ENCODE data around the gene SLC66A3. TPM values are rescaled to one million over a fixed set of nuclear protein-coding genes. Genes with fewer than 3 reads are reported as not detected.

The SLC66A3 gene
- total RNA-seq, 1 donor from 2014 or later, result 9.7 TPM

GRCh38 chr2:11133238-11133935 is 21.9 kb upstream of the SLC66A3 start:
- no peak for DNase-seq (ENCODE audit: low spot score)
- intact Hi-C loops (cut with DNase I), result loop anchor here (5.0 to 10.0 kb wide), 4 partner anchors 74 to 454 kb away; no protein-coding TSS in a partner anchor

- intact Hi-C loops (cut with DNase I), result loop anchor here (5.0 to 10.0 kb wide), 4 partner anchors 73 to 453 kb away; no protein-coding TSS in a partner anchor
- DNase-seq (ENCODE audit: low spot score), result no peak
These were observed 21.3 kb upstream of the SLC66A3 start for GRCh38 chr2:11133936-11134320.

DNA sequence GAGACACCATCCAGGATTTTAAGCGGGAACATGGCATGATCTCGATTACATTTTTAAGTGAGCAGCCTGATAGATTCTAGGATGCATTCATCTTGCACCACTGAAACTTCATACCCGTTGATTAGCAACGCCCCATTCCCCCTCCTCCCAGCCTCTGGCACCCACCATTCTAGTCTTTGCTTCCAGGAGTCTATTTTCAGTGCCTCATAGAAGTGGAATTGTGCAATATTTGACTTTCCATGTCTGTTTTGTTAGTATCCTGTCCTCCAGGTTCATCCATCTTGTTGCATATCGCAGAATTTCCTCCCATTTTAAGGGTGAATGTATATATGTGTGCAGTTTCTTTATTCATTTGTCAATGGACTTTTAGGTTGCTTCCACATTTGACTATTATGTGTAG is 20.9 kb upstream of the SLC66A3 start:
- no peak for DNase-seq (ENCODE audit: low spot score)
- intact Hi-C loops (cut with DNase I), result loop anchor here (5.0 to 10.0 kb wide), 4 partner anchors 73 to 453 kb away; no protein-coding TSS in a partner anchor

- no peak for DNase-seq (ENCODE audit: low spot score)
- intact Hi-C loops (cut with DNase I), result no loop called here
These were observed 14.8 kb upstream of the SLC66A3 start for GRCh38 chr2:11140492-11140891.

GRCh38 chr2:11141319-11141718 is 13.9 kb upstream of the SLC66A3 start:
- DNase-seq (ENCODE audit: low spot score), result no peak
- intact Hi-C loops (cut with DNase I), result no loop called here

- DNase-seq (ENCODE audit: low spot score), result no peak
- intact Hi-C loops (cut with DNase I), result no loop called here
These were observed 12.9 kb upstream of the SLC66A3 start for GRCh38 chr2:11142330-11142729.

- no peak for DNase-seq (ENCODE audit: low spot score)
- intact Hi-C loops (cut with DNase I), result no loop called here
These were observed 12.3 kb upstream of the SLC66A3 start for GRCh38 chr2:11142987-11143386.

GRCh38 chr2:11144077-11144737 is 11.1 kb upstream of the SLC66A3 start:
- intact Hi-C loops (cut with DNase I), result no loop called here
- DNase-seq (ENCODE audit: low spot score), result no peak

DNA sequence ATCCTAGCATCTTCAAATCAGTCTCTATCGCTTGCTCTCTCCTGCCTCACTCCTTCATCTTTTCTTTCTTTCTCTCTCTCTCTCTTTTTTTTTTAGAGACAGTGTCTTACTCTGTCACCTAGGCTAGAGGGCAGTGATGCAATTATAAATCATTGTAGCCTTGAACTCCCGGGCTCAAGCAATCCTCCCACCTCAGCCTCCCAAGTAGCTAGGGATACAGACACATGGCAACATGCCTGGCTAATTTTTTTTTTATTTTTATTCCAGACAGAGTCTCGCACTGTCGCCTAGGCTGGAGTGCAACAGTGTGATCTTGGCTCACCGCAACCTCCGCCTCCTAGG is 10.6 kb upstream of the SLC66A3 start:
- intact Hi-C loops (cut with DNase I), result no loop called here
- DNase-seq (ENCODE audit: low spot score), result no peak

DNA sequence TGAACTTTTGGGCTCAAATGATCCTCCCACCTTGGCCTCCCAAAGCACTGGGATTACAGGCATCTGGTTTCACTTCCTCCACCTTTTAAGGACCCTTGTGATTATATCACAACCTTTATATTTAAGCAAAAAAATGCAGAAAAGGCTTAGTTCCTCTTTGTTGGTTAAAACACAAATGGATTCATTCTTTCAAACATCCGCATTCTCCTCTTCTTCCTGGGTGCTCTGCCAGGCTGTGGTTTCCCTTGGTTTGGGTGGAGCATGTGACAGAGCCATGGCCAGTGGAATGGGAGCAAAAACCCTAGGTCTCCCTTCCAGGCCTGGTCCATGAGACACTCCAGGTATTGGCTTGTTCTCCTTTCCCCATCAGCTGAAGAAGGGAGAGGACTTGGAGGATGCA is 9.9 kb upstream of the SLC66A3 start:
- no peak for DNase-seq (ENCODE audit: low spot score)
- intact Hi-C loops (cut with DNase I), result no loop called here

- intact Hi-C loops (cut with DNase I), result no loop called here
- no peak for DNase-seq (ENCODE audit: low spot score)
These were observed 9.2 kb upstream of the SLC66A3 start for GRCh38 chr2:11146076-11146475.

DNA sequence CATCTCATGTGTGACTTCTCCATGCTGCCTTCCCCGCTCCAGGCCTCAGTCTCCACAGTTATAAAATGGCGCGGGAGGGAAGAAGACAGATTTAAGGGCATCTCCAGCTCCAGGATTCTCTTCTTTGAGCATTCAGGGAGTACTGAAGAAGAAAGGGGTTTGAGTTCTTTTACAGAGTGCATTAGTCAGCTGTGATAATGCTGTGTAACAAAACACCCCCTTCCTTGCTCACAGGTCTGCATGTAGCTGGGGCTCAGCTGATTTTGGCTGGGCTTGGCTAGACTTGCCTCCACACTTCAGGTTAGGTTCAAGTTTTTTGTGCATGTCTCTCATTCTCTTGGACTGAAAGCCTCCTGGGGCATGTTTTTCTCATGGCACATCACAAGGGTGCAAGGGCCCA is 8.0 kb upstream of the SLC66A3 start:
- intact Hi-C loops (cut with DNase I), result no loop called here
- DNase-seq (ENCODE audit: low spot score), result no peak

- intact Hi-C loops (cut with DNase I), result loop anchor here (10.0 kb wide), 1 partner anchor 252 kb away; no protein-coding TSS in a partner anchor
- no peak for DNase-seq (ENCODE audit: low spot score)
These were observed 2.7 kb upstream of the SLC66A3 start for GRCh38 chr2:11152591-11152990.

GRCh38 chr2:11154016-11154922 is 998 bp upstream of the SLC66A3 start:
- intact Hi-C loops (cut with DNase I), result loop anchor here (2.0 to 10.0 kb wide), 2 partner anchors 189 to 251 kb away; no protein-coding TSS in a partner anchor
- DNase-seq (ENCODE audit: low spot score), result no peak

DNA sequence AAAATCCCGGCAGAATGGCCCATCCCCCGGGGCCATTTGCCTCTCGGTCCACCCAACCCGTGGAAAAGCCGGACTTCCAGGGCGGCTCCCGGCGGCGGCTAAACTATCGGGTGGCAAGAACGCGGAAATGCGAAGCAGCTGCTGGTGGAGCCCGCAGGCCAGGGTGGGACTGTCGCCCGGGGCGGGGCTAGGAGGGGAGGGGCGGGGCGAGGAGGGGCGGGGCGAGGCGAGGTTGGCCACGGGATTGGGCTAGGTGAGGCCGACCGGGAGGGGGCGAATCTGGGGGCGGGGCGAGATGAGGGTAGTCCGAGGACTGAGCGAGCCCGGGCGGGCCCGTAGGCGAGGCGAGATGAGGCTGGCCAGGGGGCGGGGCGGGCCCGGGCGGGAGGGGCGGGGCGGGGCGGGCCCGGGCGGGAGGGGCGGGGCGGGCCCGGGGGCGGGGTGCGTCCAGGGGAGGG is 315 bp upstream of the SLC66A3 start:
- peak; percentile 99 for DNase-seq (ENCODE audit: low spot score)
- intact Hi-C loops (cut with DNase I), result loop anchor here (2.0 to 10.0 kb wide), 2 partner anchors 188 to 250 kb away; no protein-coding TSS in a partner anchor

DNA sequence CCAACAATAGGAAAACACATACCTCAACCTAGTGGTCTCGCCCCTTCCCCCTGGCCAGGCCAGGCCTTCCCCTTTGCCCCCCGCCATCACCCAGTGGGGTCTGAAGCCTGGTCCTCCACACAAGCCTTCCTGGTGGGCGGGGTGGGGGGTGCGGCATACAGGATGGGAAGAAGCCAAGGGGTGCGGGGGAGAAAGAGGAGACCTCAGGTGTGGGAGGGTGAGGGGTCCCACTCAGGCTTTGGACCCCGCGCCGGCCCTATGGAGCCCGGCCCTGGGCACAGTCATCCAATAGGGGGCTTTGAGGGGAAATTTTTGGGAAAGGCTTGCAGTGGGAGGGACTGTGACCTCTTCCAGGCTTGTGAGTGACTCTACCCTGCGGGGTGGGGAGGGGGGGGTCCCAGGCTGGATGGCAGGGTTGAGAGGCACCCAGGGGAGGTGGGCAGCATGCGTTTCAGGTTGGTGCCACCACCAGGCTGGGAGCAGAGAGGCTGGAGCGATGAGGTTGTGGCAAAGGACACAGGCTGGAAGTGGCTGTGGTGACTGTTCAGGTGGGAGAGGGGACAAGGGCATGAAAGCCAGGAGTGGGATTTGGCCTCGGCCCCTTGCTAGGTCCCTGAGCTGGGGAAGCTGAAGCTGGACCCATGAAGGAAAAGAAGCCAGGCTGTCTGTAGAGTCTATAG is 1.3 kb downstream of the SLC66A3 start:
- intact Hi-C loops (cut with DNase I), result loop anchor here (10.0 kb wide), 1 partner anchor 248 kb away; no protein-coding TSS in a partner anchor
- no peak for DNase-seq (ENCODE audit: low spot score)

DNA sequence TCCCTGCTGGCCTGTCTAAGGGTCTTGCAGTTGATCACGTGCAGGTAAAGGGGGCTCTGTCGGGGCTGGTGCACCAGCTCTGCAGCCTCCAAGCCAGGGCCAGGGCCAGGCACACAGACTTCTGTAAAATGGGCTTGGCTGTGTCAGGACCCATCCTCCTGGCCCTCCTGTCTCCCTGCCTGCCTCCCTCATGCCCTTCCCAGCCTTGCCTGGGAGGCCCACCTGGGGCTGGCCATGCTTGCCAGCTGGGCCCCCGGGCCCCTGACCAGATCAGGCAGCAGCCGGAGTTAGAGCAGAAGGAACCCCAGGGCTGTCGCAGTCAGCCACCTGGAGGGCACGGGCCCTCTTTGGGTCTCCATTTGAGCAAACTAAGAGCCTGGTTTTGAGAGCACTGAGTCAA is 2.0 kb downstream of the SLC66A3 start:
- DNase-seq (ENCODE audit: low spot score), result no peak
- intact Hi-C loops (cut with DNase I), result loop anchor here (10.0 kb wide), 1 partner anchor 248 kb away; no protein-coding TSS in a partner anchor

- no peak for DNase-seq (ENCODE audit: low spot score)
- intact Hi-C loops (cut with DNase I), result loop anchor here (10.0 kb wide), 1 partner anchor 247 kb away; no protein-coding TSS in a partner anchor
These were observed 2.5 kb downstream of the SLC66A3 start for GRCh38 chr2:11157731-11158130.

GRCh38 chr2:11158916-11159573 is 3.8 kb downstream of the SLC66A3 start:
- intact Hi-C loops (cut with DNase I), result loop anchor here (10.0 kb wide), 1 partner anchor 246 kb away; no protein-coding TSS in a partner anchor
- no peak for DNase-seq (ENCODE audit: low spot score)

Measured in cardiac septum (tissue), 1 donor.